Measurements from ENCODE around the gene ARID1A.

The ARID1A gene

GRCh38 chr1:26831059-26831458 is 135.2 kb downstream of the ARID1A start:
- no peak for DNase-seq

Data from activated effector memory CD4-positive, alpha-beta T cell treated with Interleukin-2 at 50 U/mL for 16 hours (primary cell).